ENCODE results near the gene MRGPRX1. TPM values are rescaled to one million over a fixed set of nuclear protein-coding genes. Genes with fewer than 3 reads are reported as not detected.

Gene MRGPRX1
- total RNA-seq, 1 donor from 2014 or later, result not detected

GRCh38 chr11:18890615-18891014 lies 48.6 kb downstream of the MRGPRX1 start:
- no peak for ATAC-seq
- DNase-seq (ENCODE audit: low spot score), result no peak
- intact Hi-C loops (cut with DNase I), result no loop called here

Other genes starting within 250 kb of the MRGPRX1 start
- 7.0 TPM for gene TMEM86A, start 240.6 kb downstream of the MRGPRX1 start, total RNA-seq
- 0.58 TPM for gene IGSF22, start 213.2 kb downstream of the MRGPRX1 start, total RNA-seq
- 3.2 TPM for gene PTPN5, start 147.6 kb downstream of the MRGPRX1 start, total RNA-seq
- gene MRGPRX2, start 121.3 kb upstream of the MRGPRX1 start, total RNA-seq, result 0.45 TPM
- gene ZDHHC13, start 177.8 kb upstream of the MRGPRX1 start, total RNA-seq, result 5.8 TPM